MV-4-11 (cell line): ENCODE measurements around the gene PSMG1.
"Not testable (repeated sequence)": the region's sequence is repeated elsewhere in the genome, so short reads cannot be mapped to it uniquely, and the experiment has no call there.

Source experiments
- DNase-seq: peaks from one replicate; lab custom pipeline; 2025; lab: John Stamatoyannopoulos, UW

The PSMG1 gene, protein sequence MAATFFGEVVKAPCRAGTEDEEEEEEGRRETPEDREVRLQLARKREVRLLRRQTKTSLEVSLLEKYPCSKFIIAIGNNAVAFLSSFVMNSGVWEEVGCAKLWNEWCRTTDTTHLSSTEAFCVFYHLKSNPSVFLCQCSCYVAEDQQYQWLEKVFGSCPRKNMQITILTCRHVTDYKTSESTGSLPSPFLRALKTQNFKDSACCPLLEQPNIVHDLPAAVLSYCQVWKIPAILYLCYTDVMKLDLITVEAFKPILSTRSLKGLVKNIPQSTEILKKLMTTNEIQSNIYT

GRCh38 chr21:39183272-39184049 lies at the start of gene PSMG1:
Gene PSMG1 (minus strand): TSS chr21:39183451. CDS start chr21:39183385, 66 bp downstream.
- peak; percentile 94 for DNase-seq

DNA sequence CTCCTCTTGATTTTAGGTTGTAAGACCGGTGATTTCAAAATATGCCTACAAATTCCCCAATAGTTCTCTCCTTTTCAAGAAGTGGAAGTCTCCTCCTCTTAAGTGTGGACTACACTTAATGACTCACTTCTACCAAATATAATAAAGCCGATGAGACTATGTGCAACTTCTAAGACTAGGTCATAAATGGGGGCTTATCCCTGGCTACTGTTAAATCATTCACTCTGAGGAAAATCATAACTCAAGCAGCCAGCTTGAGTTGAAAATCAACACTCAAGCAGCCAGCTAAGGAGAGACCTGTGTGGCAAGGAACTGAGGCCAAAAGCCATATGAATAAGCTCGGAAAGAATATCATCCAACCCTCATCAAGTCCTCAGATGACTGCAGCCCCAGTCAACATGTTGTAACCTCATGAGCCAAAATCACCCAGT lies 49.6 kb upstream of the PSMG1 start:
- peak; percentile 60 for DNase-seq

DNA sequence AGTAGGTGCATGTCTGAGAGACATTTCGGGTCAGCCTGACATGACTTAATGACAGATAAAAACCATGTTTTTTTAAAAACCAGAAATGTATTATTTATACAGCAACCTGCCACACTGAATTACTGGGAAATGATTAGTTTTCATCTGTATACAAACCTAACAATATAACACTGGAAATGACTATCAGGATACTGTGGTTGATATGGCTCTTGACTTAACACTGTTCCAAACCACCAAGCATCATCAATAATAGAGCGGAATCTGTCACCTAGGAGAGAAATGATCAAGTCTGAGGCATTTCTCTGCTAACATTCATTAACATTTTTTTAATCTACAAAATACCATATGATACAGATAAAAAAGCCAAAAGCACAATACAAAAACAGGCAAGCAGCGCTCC lies 41.7 kb upstream of the PSMG1 start:
- DNase-seq = no peak

GRCh38 chr21:39221997-39222486 lies 38.8 kb upstream of the PSMG1 start:
- no peak for DNase-seq

DNA sequence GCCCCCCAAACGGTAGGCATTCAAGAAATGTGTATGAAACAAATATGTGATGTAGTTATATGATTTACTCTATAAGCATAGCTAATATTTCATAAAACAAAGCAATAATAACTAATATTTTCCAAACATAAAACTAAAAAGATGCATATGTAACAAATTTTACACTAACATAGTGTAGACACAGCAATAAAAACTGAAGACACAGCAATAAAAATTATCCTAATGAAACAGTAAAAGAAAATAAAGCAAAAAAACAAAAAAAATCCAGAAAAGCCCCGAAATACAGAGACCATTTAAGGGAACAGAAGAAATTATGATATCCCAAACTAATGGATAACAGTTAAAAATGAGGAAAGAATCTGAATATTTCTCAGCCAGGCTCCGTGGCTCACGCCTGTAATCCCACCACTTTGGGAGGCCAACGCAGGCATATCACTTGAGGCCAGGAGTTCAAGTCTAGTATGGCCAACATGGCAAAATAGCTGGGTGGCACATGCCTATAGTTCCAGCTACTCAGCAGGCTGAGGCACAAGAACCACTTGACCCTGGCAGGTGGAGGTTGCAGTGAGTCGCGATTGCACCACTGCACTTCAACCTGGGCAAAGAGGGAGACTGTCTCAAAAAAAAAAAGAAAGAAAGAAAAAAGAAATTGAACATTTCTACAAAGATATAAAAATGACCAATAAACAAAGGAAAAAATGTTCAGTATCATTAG lies 38.2 kb upstream of the PSMG1 start:
- no peak for DNase-seq

DNA sequence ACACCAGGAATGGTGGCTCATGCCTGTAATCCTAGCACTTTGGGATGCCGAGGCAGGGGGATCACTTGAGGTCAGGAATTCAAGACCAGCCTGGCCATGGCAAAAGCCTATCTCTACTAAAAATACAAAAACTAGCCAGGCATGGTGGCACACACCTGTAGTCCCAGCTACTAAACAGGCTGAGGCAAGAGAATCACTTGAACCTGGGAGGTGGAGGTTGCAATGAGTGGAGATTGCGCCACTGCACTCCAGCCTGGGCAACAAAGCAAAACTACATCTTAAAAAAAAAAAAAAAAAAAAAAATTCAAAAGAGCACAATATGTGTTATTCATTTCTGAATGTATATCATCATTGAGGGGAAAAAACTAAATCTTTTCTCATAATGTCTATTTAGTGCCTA lies 37.6 kb upstream of the PSMG1 start:
- DNase-seq = not testable (repeated sequence)

- DNase-seq = no peak
Measured at GRCh38 chr21:39220150-39220549, 36.9 kb upstream of the PSMG1 start.

GRCh38 chr21:39218082-39218409 lies 34.8 kb upstream of the PSMG1 start:
- DNase-seq = no peak

- DNase-seq = no peak
Measured at GRCh38 chr21:39217356-39218081, 34.3 kb upstream of the PSMG1 start.

- DNase-seq = no peak
Measured at GRCh38 chr21:39216290-39216689, 33.0 kb upstream of the PSMG1 start.

GRCh38 chr21:39215078-39215477 lies 31.8 kb upstream of the PSMG1 start:
- no peak for DNase-seq

DNA sequence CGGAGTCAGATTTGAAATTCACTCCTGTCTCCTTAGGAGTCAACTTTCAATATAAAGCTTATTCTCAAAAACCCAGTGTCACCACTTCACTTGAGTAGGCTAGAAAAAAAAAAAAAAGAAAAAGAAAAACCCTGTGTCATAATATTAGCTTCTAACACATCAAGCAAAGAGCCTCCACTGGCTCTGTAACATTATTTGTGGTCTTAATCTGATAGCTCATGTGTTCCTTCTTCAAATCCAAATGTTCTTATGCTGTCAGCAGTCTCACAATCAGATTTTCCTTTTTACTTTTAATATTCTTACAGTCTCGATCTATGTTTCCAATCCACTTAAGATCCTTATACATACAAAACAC lies 26.1 kb upstream of the PSMG1 start:
- no peak for DNase-seq

- peak; percentile 17 for DNase-seq
Measured at GRCh38 chr21:39208624-39209333, 25.5 kb upstream of the PSMG1 start.

GRCh38 chr21:39204134-39204533 lies 20.9 kb upstream of the PSMG1 start:
- DNase-seq = no peak

- DNase-seq = peak; percentile 12
Measured at GRCh38 chr21:39198800-39199199, 15.5 kb upstream of the PSMG1 start.

DNA sequence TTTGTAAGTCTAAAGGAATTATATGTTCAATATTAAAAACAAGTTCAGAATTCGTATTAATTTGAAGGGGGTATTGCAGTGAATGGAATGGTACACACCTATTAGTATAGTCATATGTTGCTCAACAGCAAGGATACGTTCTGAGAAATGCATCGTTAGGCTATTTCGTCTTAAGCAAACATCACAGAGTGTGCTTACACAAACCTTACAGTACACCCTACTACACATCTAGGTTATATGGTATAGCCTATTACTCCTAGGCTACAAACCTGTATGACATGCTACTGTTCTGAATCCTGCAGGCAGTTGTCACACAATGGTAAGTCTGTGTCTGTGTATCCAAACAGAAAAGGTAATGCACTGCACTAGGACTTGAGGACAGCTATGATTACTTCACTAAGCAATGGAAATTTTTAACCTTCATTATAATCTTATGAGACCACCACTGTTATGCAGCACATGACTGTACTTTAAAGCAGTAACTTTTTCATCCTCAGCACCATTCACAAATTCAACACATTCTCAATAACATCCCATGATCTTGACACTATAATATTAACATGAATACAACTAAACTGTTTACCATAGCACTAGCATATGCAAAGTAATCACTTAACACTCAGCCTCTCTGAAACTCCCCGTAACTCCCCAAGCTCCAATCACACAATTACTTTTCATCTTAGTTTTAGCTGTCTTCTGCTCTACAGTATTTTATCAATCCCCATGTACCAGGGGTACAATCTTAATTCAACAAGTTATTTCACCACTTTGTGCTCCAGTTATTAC lies 14.4 kb upstream of the PSMG1 start:
- no peak for DNase-seq

DNA sequence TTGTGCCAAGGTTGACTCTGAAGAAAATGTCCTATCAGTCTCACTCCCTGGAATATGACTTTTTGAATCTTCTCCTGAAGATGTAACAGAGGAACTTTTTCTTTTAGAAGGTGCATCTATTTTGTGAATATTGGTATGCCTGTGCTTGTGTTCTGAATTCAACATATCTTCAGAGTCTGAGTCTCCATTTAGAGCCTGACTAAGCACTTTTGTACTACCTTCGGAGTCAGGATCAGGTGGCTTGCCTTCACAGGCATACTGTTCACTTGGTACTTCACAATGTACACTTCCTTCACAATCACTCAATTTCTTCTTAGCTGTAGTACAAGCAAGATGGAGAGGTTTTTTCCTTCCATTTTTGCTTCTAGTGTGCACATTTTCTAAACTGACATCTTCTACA lies 13.6 kb upstream of the PSMG1 start:
- no peak for DNase-seq

- DNase-seq = no peak
Measured at GRCh38 chr21:39196310-39196709, 13.1 kb upstream of the PSMG1 start.

DNA sequence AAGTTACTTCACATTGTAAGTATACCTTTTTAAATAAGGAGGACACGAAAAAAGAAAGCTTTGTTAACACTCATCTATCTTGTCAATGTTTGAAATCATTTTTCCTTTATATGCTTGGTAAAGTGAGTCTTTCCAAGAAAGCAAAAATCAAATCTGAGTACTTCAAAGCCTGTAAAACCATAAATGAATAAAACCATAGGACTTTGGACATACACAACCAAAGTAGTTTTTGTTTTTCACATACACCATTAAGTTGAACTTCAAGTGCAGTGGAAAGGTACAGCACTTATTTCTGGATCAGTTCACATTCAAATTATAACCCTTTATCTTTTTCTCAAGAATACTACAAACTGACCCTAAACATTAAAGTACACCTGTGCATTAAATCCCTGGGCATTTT lies 10.1 kb upstream of the PSMG1 start:
- DNase-seq = no peak

DNA sequence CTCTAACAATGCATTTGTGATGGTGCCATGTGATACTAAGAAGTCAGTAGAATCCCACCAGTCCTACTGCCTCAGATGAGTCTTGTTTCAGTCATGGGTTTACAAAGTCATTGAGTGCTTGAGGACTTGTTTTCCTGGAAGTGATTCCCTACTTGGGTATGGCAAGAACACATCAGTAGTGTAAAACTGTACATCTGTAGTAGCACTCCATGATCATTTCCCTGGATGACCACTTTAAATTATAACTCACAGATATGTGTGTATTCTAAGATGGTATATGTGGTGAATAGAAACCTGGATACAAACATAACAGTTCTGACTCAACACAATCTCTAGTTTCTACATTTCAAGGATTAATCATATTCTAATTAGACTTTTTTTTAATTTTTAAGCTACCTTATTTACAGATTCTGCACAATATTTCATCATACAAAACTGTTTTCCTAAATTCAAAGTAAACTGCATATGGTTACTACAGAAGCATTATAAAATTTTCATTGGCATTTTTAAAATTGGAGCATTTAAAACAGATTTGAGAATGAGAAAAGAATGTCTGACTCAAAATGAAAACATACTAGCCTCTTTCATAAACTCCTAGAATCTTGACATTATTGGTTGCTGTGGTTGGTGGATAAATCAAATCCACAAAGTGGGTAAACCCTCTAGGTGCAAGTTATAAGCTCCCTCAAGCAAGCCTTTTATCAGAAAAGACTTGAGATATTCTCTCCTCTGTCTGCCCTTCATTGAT lies 6.8 kb upstream of the PSMG1 start:
- DNase-seq = no peak
